ENCODE measurements around the gene MYOF. TPM values are rescaled to one million over a fixed set of nuclear protein-coding genes. Genes with fewer than 3 reads are reported as not detected.
"Not testable (repeated sequence)": the region's sequence is repeated elsewhere in the genome, so short reads cannot be mapped to it uniquely, and the experiment has no call there.

Gene MYOF
- total RNA-seq, 2 donors from 2014 or later: 106 to 110 TPM

DNA sequence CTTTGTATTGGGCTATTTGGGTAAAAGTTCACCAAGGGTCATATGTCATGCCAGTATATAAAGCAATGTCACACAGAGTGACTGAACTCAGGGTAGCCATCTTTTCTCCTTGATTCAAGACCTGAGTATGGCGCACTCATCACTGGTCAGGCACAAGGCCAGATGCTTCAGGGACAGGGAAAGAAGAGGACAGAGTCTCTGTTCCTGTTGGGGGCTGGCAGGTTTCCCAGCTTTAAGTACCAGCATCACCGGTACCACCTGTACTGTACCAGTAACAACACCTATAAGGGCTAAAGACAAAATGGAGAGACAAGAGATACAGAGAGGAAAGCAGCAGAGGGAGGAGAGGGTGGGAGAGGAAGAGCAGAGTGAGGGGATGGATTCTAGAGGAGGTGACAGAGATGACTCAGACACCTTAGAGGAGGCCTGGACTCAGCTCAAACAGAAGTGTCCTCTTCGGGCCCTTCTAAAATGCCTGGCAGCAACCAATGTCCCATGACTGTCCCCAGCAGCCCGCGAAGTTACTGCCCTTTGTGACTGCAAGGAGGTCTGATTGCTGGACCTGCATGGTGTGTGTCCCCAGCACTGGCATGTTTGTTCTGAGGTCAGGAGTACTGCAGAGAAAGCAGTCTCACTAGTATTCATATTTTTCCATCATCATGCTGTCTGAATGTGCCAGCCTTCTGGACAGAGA lies 191.3 kb downstream of the MYOF start:
- ATAC-seq: no peak
- no peak for DNase-seq
- intact Hi-C loops (cut with DNase I, micrococcal nuclease): no loop called here

GRCh38 chr10:93288679-93289634 lies 193.2 kb downstream of the MYOF start:
- DNase-seq (peak; percentile 37 to 69), ATAC-seq (peak; percentile 83)
- intact Hi-C loops (cut with DNase I, micrococcal nuclease): loop anchor here in 1 of 2 donors (10.0 kb wide), 1 partner anchor 174 kb away; no protein-coding TSS in a partner anchor

DNA sequence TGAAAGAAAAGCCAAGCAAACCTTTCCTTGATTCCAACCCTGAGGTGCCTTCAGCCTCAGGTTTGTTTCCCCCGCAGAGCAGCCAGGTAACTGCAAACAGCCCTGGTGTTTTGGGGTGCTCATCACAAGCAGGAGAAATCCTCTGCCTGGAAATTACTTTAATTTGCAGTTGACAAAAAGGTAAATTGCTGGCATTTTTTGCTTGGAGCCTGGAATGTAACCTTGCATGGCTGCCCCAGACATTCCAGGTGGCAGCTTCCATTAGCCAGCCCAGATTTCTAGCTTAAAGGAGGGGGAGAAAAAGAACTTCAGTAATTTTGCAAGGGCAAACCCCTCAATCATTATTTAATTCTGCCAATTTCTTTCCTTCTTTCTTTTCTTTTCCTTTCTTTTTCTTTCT lies 194.4 kb downstream of the MYOF start:
- DNase-seq: no peak
- ATAC-seq: no peak
- intact Hi-C loops (cut with DNase I, micrococcal nuclease): loop anchor here in 1 of 2 donors (10.0 kb wide), 1 partner anchor 173 kb away; no protein-coding TSS in a partner anchor

- intact Hi-C loops (cut with DNase I, micrococcal nuclease): loop anchor here in 1 of 2 donors (10.0 kb wide), 1 partner anchor 169 kb away; no protein-coding TSS in a partner anchor
- not testable (repeated sequence) for ATAC-seq, DNase-seq
Observed at GRCh38 chr10:93284246-93284645, 197.9 kb downstream of the MYOF start.

DNA sequence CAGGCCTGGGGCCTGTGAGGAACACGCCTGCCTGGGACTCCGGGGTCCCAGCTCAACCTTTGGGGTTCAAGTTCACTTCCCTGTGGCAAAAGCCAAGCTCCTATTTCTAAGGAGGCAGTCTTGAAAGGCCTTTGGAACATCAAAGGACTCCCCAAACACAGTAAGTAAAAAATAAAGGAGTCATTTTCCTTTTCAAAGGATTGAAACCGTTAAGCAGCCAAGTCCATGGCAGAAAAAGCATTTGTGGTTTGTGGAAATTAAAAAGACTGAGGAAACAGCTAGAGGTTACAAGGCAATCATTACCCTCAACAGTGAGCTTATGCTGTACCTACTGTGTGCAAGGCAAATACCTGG lies 200.8 kb downstream of the MYOF start:
- intact Hi-C loops (cut with DNase I, micrococcal nuclease): loop anchor here in 1 of 2 donors (10.0 kb wide), 1 partner anchor 167 kb away; no protein-coding TSS in a partner anchor
- DNase-seq (no peak), ATAC-seq (no peak)

DNA sequence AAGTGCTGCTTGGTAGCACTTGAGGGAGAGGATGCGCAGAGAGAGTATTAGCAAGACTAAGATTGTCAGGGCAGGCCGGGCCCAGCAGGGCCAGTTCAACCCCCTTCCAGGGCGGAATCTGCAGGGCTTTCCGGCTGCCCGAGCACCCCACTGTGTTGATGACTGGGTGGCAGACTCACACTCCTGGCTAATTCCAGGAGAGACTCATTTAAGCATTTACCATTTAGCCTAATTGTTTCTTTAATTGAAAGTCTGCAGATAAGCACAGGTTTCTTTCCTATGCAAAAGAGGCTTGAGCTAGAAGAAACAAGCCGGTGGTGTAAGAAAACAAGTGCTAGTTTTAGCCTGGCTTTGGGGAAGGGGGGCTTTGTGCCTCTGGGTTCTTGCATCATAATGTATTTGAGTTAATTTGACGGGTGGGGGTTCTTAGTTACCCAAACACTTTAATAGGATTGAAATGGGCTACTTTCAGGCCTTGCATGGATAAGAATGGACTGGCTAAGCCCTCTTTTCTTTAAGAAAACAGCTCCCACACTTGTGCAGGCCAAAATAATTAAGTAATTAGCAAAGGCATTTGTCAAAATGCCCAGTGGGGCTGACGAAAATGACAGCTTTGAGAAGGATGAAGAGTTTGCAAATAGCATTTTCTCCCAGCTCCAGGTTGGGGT lies 201.3 kb downstream of the MYOF start:
- ATAC-seq: no peak
- intact Hi-C loops (cut with DNase I, micrococcal nuclease): loop anchor here in 1 of 2 donors (10.0 kb wide), 1 partner anchor 166 kb away; no protein-coding TSS in a partner anchor
- no peak for DNase-seq

GRCh38 chr10:93280121-93280698 lies 201.9 kb downstream of the MYOF start:
- intact Hi-C loops (cut with DNase I, micrococcal nuclease): loop anchor here in 1 of 2 donors (10.0 kb wide), 1 partner anchor 165 kb away; no protein-coding TSS in a partner anchor
- ATAC-seq (no peak), DNase-seq (no peak)

- no peak for DNase-seq
- ATAC-seq: no peak
- intact Hi-C loops (cut with DNase I, micrococcal nuclease): no loop called here
Observed at GRCh38 chr10:93277360-93277759, 204.8 kb downstream of the MYOF start.

GRCh38 chr10:93274419-93274818 lies 207.7 kb downstream of the MYOF start:
- ATAC-seq: no peak
- DNase-seq: no peak
- intact Hi-C loops (cut with DNase I, micrococcal nuclease): no loop called here

DNA sequence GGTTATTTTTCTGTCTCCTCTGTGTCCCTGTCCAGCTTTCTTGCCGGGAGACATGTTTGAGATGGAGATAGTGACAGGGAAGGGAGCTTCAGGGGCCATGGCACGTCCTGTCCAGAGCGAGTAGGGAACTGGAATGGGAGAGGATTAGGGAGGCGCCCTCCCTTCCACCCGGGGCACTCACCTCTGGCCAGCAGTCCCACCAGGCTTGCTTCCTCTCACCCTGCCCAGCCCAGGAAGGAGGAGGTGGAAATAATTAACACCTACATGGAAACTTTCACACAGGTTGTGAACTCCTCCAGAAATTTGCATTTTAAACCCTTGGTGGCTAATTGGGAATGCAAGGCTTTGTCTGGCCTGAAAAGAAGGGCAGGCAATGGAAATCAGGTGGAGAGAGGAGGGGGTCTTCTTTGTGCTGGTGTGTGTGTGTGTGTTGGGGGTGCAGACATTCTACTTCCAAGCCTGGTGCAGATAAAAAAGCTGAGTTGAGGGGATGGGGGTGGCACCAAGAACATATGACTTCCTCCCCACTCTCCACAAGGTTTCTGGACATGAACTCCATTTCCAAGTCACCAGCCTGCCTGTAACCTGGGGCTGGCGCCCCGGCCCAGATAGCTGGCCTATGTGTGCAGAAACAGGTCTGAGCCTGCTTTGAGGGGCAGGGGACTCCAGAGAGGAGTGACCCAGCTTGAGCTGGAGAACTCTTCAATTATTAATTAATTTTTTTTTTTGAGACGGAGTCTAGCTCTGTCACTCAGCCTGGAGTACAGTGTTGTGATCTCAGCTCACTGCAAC lies 209.1 kb downstream of the MYOF start:
- intact Hi-C loops (cut with DNase I, micrococcal nuclease): no loop called here
- no peak for DNase-seq
- ATAC-seq: no peak

DNA sequence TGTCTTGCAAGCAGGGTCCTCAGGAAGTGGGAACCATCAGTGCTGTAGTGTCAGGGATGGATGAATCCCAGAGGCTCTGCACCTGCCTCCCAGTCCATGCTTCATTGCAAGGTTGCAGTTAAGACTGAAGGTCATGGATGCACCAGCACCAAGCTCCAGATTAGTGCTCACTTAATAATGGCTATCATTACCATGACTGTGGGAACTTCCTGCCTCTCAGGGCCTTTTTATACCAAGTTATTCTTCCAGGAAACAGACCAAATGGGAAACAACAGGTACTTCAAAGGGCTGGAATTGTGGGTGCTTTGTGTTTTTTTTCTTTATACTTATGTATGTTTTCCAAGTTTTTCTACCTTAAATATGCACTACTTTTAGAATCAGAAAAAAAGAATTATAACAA lies 210.8 kb downstream of the MYOF start:
- intact Hi-C loops (cut with DNase I, micrococcal nuclease): no loop called here
- no peak for ATAC-seq
- no peak for DNase-seq

DNA sequence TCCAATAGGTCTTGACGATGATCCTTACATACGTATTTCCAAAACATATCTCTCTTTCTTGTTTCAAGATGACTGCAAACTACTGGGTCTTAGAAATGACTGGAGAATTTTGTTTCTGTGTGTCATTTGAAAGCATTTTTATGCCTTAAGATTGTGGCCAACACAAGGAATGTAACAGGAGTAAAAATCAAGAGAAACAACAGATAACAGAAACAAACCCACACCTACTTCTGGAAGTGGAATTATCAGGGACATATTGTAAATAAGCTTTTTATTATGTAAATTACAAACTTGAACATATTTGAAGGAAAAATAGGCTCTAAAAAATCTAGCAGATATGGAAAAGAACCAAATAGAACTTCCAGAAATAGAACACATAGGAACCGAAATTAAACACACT lies 212.9 kb downstream of the MYOF start:
- ATAC-seq (no peak), DNase-seq (no peak)
- intact Hi-C loops (cut with DNase I, micrococcal nuclease): no loop called here

DNA sequence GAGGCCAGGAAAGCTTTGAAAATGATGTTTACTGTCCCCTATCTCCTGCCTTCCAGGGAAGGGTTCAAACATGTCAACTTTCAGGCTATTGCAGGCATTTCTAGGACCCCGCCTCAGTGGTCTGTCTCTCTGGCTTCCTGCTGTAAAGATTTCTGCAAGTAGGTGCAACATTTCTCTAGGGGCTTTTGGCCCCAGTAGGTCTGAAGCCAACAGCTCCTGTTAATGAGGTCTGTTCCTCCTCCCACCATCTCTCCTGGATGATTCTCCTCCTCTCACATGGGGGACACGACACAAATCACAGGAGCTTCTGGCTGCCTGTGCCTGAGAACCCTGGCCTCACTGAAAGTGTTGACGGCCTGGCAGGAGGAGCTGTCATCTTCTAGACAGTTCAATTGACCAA lies 214.1 kb downstream of the MYOF start:
- DNase-seq (no peak), ATAC-seq (no peak)
- intact Hi-C loops (cut with DNase I, micrococcal nuclease): no loop called here

DNA sequence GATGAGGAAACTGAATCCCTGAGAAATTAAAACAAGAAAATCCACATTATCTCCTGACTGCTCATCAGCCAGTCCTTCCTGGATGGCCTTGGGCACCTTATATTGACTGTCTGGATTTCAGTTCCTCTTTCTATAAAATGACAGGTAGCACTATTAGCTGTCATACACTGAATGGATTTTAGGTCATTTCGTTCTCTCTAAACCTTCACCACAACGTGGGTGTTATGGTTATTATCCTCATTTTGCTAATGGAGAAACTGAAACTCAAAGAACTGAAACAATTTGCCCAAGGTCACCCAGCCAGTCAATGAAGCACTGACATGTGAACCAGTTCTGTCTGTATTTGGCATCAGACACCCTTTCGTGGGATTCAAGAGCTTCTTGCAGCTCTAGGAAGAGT lies 214.6 kb downstream of the MYOF start:
- intact Hi-C loops (cut with DNase I, micrococcal nuclease): no loop called here
- DNase-seq: no peak
- no peak for ATAC-seq

DNA sequence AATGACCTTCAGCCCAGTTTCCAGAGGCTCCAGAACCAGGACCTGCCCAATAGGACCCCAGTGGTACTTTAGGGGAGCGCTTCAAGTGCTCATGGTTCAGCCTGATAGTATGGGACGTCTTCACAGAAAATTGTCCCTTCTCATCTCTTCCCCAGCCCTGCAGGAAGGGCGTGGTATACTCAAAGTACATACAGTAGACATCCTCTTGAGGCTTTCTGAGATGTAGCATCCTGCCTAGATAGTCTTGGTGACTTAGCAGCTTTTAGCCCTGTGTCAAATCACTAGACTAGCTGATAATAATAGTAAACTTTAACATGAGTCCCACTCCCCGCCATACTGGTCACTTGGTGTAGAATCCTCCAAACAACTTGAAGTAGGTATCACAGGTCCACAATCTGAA lies 215.3 kb downstream of the MYOF start:
- intact Hi-C loops (cut with DNase I, micrococcal nuclease): no loop called here
- no peak for DNase-seq
- ATAC-seq: no peak

GRCh38 chr10:93261961-93262610 lies 220.0 kb downstream of the MYOF start:
- ATAC-seq: no peak
- DNase-seq: no peak
- intact Hi-C loops (cut with DNase I, micrococcal nuclease): no loop called here

DNA sequence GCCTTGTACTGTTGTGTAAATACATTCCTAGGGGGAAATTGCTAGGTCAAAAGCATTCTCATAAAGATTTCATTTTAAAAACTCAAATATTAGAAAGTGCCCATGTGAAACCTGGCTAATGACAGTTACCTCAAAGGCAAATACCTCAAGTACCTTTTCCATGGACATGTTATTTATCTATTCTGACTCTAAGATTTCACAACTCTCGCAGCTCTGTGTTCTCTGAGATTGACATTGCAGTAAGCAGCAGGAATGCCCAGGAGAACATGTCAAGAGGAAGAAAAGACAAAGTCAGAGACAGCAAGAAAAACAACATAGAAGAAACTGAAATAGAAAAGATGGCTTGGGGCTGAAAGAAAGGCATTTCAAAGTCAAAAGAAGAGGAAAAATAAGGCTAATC lies 221.0 kb downstream of the MYOF start:
- ATAC-seq (no peak), DNase-seq (no peak)
- intact Hi-C loops (cut with DNase I, micrococcal nuclease): no loop called here

GRCh38 chr10:93259126-93259525 lies 223.0 kb downstream of the MYOF start:
- DNase-seq (no peak), ATAC-seq (no peak)
- intact Hi-C loops (cut with DNase I, micrococcal nuclease): no loop called here

Measured in left colon (tissue), 2 donors.